Vagina (tissue), 2 donors: ENCODE data around the gene CEP128.

Source experiments
- CTCF ChIP-seq, 3 experiments: fragments of 450-650 bp in 2 of 3; fragments of 200-600 bp in 1 of 3; sonication (generic) in 1 of 3; IDR thresholded peaks; one replicate each; pipeline ENCODE4 v1.5.1; 2017 to 2019; ENCODE audit warnings: antibody characterized with exemption in 3 of 3, mild to moderate bottlenecking in 2 of 3, moderate library complexity in 2 of 3
- POLR2A ChIP-seq, 2 donors: fragments of 450-650 bp; IDR thresholded peaks; one replicate each; pipeline ENCODE4 v1.6.1; 2017; ENCODE audit warnings: antibody characterized with exemption in 2 of 2, mild to moderate bottlenecking in 2 of 2, moderate library complexity in 2 of 2
- POLR2AphosphoS5 ChIP-seq, 2 donors: sonication (generic); formaldehyde crosslinking; IDR thresholded peaks; one replicate each; pipeline ENCODE4 v1.9.0; 2017; ENCODE audit warnings: antibody characterized with exemption in 2 of 2, mild to moderate bottlenecking in 2 of 2, low read depth in 1 of 2; ENCODE audit not compliant: insufficient read depth in 1 of 2

GRCh38 chr14:80545935-80546854 is 395.3 kb downstream of the CEP128 start:
- TF ChIP-seq CTCF (IDR thresholded peaks at IDR 0.05) (no peak), POLR2A (IDR thresholded peaks at IDR 0.05) (no peak), POLR2AphosphoS5 (IDR thresholded peaks at IDR 0.05; ENCODE audit: insufficient read depth in 1 of 2, low read depth in 1 of 2) (no peak)
